GM12873 (cell line): ENCODE results near the gene SH3RF3.

Experiments
- TF ChIP-seq, protein P1 (sequence below): IDR thresholded peaks from 2 replicates; pipeline ENCODE4 v1.5.1; 2012; ENCODE audit warnings: low read depth, mild to moderate bottlenecking, moderate library complexity, low read length, control low read depth; ENCODE audit not compliant: insufficient read depth; ENCODE audit errors: missing control alignments

The SH3RF3 gene

DNA sequence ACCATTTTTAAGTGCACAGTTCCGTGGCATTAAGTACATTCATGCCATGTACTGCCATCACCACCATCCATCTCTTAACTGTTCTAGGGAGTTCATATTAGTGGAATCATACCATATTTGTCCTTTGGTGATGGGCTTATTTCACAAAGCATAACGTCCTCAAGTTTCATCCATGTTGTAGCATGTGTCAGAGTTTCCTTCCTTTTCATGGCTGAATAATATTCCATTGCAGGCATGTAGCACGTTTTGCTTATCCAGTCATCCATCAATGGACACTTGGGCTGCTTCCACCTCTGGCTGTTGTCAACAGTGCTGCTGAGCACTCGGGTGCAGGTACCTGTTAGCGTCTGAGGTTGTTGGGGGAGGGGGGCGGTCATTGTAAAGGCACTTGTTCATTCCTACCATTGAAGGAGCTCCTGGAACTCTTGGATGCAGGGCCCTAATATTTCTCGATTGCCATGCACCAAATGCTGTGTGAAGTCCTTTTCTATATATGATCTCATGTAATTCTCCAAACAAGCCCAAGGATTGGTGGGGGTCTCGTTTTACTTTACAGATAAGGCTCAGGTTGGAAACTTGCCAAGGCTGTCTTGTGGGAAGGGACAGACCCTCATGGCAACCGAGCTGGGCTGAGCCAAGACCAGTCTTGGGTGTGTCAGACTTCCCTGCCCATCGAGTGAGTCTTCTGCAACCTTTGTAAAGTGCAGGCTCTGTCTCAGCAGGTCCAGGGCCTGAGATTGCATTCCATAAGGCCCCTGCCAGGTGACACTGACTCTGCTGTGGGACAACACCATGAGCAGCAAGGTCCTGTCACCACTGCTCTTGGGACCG, 42.9 kb upstream of the SH3RF3 start:
- TF ChIP-seq, protein P1, sequence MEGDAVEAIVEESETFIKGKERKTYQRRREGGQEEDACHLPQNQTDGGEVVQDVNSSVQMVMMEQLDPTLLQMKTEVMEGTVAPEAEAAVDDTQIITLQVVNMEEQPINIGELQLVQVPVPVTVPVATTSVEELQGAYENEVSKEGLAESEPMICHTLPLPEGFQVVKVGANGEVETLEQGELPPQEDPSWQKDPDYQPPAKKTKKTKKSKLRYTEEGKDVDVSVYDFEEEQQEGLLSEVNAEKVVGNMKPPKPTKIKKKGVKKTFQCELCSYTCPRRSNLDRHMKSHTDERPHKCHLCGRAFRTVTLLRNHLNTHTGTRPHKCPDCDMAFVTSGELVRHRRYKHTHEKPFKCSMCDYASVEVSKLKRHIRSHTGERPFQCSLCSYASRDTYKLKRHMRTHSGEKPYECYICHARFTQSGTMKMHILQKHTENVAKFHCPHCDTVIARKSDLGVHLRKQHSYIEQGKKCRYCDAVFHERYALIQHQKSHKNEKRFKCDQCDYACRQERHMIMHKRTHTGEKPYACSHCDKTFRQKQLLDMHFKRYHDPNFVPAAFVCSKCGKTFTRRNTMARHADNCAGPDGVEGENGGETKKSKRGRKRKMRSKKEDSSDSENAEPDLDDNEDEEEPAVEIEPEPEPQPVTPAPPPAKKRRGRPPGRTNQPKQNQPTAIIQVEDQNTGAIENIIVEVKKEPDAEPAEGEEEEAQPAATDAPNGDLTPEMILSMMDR, result no peak

DNA sequence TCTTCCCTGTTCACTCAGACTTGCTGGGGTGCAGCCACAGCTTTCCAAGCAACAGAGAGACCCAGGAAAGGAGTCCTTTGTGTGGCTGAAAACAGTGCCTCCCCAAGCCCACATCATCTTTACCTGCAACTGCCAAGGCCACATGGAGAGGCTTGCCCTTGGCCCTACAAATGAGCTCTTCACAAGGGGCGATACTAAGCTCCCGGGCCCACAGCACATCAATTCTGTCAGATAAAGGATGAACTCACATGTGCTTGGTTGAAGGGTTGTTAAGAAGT, 42.3 kb upstream of the SH3RF3 start:
- TF ChIP-seq, protein P1, result no peak

DNA sequence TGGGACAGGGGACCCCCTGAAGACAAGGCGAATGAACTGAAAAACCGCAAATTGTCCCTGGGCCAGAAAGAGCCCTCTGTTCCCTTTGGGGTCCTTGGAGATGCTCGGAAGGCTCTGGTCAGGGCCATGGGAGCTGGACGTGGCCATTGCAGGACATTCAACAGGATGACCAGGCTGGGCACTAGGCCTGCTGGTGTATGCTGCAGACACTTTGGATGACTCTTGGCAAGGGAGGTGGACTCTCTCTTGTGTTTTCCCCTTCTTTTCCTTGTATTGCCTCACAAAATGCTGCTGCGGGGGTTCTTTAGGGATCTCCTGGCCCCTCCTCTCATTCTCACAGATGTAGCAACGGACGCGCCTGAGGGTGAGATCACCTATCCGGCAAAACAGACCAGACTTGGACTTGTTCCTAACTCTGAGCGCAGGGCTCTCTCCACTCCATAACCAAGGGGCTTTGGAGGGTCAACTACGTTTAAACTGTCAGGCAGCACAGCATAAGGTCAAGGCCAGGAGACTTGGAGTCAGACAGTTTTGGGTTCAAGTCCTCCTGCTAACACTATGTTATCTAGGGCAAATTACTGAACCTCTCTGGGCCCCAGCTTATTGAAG, 41.8 kb upstream of the SH3RF3 start:
- TF ChIP-seq, protein P1, result no peak

DNA sequence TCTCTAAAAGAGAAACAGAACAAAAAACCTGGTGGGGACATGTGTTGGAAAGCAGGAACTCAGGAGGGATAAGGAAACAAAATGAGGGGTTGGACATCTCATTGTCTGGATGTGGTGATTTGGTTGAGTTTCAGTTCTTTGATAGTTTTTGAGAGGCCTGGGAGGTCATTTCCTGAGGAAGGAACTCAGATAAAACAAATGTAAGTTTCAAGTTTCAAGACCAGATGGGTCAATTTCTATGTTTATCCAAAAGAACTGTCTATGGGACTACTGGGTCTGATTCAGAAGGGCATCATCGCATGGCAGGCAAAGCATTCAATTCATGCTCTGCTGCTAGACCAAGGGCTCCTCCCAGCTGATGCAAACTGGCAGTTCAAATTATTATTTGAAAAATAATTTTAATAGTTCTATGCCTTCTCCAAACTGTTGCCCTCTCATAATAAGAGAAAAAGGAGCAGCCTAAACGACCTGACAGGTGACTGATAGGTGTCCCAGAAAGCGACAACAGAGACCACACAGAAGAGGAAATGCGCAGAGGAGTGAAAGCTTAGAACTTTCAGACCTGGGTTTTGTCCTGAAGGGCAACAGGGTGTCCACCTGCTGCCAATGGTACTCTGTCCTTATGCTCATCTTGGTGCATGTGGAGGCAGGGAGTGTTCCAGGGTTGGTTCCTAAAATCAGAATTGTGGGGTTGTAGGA, 39.3 kb upstream of the SH3RF3 start:
- TF ChIP-seq, protein P1, result no peak

DNA sequence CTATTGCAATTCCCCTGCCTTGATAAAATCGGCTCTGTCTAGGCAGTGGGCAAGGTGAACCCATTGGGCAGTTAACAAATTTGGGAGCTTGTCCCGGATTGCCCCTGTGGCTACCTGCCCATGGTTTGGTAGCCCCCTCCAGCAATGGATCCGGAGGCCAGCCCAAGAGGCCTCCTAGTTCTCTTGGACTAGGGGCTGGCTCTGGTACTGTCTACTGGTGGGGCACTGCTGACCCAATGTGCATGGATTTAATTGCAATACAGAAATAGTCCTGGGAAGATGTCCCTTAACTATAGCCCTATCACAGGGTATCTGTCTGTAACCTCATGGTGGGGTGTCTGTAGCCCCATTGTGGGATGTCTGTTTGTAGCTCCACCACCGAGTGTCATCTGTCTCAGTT, 37.5 kb upstream of the SH3RF3 start:
- TF ChIP-seq, protein P1, result no peak

DNA sequence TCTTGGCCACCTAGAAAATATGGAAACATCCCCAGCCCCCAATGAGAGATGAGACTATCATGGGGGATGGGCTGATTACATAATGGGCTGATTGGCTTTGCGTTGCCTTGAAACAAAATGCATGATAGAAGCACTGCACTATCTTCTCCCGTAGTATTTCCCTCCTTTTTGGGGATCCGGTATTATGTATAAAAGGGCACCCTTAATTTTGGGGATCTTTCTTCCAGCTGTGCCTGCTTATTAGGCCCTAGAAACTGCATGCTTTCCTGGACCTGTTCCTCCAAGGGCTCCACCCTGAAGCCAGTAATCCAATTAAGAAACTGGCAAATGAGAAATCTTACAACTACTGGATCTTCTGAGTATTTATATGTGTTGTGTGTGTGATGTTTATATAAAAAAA, 34.9 kb upstream of the SH3RF3 start:
- TF ChIP-seq, protein P1, result no peak

DNA sequence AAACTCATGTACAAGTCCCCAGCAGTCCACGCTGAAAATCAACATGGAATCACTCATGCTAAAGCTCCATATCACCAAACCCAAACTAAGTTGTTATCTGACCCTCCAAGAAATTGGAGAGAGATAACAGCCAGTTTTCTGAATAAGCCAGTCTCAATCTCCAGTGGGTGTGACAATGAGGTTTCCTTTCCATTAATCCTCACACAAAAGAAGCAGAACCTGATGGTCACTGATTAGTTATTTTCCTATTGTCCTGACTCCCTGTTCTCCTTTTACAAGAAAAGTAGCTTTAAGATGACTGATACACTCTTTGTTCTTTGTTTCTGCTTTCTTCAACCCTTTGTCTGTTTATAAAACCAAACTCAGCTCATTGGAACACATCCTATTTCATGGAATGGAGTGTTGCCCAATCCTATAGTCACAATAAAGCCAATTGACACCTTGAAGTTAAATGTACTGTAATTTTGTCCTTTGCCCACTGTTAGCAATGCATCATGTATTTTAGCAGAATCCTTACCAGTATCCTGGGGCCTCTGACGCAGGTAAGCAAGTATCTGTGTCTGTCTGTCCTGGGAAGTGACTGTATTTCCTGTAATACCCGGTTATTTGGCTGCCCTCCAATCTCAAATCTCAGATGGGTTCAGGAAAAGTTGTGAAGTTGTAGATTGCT, 30.6 kb upstream of the SH3RF3 start:
- TF ChIP-seq, protein P1, result no peak
